Activated effector memory CD4-positive, alpha-beta T cell treated with anti-CD3 and anti-CD28 coated beads, Interleukin-2, amount 50 U/mL, for 16 hours (primary cell): Measurements from ENCODE around the gene DKKL1.
A peak's percentile ranks its signal among the peaks of the same experiment; 100 is the strongest.

ENCODE experiments used
- DNase-seq: peaks from one replicate; pipeline ENCODE4 v3.0.0-alpha.2; 2020

Gene DKKL1

DNA sequence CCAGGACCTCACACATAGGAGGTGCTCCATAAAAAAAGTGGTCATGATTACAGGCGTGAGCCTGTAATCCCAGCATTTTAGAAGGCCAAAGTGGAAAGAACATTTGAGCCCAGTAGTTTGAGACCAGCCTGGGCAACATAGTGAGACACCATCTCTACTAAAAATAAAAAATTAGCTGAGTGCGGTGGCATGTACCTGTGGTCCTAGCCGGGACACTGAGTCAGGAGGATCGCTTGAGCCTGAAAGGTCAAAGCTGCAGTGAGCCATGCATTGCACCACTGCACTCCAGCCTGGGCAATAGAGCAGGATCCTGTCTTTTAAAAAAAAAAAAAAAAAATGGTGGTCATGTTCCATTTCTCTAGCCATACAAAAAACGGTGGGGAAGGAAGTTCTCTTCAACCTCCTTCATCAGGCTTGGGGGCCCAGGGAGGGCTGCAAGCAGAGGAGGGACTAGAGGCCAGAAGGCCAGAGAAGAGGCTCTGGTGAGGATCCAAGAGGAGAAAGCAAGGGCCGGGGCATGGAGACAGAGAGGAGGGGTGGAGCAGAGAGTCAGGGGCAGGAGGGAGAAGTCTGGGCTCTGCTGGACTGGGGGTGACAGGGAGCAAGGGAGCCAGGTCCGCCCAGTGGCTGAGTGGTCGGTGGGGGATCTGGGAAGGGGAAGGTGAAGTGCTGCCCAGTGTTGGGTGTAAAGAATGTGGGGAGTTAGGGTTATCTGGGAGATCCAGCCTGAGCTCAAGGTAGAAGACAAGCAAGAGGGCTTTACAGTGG lies 33.2 kb downstream of the DKKL1 start:
- DNase-seq, result no peak

DNA sequence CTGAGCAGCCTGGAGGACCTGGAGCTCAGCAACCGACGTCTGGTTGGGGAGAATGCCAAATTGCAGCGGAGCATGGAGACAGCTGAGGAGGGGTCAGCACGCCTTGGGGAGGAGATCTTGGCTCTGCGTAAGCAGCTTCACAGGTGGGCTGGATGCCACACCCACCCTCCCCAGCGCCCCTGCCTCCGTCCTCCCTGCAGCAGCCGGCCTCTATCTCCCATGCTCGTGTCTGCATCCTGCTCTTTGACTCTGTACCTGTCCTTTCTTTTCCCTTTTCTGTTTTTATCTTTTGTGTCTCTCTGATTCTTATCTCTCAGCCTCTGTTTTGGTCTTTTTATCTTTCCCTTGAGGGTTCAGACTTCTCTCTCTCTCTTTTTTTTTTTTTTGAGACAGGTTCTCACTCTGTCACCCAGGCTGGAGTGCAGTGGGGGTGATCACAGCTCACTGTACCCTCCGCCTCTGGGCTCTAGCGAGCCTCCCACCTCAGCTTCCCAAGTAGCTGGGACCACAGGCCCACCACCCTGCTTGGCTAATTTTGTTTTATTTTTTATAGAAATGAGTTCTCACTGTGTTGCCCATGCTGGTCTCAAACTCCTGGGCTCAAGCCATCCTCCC lies 34.4 kb downstream of the DKKL1 start:
- no peak for DNase-seq

DNA sequence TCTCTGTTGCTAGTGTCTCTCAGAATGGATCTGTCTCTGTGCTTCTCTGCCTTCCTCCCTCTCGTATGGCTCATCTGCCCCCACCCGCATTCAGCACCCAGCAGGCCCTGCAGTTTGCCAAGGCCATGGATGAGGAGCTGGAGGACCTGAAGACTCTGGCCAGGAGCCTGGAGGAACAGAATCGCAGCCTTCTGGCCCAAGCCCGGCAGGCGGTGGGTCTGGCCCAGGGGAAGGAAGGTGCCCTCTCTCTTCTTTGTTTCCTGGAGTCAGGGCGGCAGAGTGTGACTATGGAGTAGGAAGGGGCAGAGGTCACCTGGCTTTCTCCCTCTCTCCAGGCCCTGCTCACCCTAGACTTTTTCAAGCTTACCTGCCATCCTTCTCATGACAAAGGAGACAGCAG lies 35.3 kb downstream of the DKKL1 start:
- no peak for DNase-seq

DNA sequence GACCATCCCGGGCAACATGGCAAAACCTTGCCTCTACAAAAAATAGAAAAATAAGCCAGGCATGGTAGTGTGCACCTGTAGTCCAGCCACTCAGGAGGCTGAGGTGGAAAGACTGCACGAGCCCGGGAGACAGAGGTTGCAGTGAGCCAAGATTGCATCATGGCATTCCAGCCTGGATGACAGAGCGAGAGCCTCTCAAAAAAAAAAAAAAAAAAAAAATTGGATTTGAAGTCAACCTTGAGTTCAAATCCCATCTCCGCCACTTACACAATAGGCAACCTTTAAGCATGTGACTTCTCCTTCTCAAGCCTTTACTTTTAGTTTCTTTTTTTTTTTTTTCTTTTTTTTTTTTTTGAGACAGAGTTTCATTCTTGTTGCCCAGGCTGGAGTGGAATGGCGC lies 36.4 kb downstream of the DKKL1 start:
- no peak for DNase-seq

DNA sequence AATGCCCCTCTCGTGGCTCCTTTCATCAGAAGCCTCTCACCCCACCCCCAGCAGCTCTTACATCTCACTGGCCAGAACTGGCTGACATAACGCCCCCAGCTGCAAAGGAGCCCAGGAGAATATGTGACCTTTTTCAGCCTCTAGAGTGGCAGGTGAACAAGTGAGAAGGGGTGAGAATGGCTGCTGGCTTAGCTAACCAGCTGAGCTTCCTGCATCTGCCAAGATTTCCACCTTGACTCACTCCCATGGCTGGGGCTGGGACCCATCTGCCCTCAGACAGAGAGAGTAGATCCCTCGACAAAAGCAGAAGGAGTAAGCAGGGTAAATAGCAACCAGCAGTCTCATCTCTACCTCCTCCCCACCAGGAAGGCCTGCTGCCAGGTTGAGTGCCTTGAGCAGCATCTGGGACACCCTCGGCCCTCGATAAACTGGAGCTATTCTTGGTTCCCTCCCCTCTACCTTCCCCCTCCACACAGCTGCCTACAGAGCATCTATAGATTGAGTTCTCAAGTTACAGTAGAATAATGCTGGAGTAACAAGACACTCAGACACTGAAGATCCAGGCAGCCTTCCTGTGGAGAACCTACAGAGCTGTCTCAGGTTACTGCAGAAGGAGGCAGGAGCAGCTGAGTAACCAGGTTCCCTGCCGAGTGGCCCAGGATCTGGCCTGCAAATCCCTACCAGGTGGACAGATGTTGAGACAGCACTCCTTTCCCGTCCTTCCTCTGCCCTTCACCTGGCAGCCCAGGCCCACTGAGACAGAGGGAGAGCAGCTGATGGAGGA lies 39.9 kb downstream of the DKKL1 start:
- DNase-seq, result no peak

DNA sequence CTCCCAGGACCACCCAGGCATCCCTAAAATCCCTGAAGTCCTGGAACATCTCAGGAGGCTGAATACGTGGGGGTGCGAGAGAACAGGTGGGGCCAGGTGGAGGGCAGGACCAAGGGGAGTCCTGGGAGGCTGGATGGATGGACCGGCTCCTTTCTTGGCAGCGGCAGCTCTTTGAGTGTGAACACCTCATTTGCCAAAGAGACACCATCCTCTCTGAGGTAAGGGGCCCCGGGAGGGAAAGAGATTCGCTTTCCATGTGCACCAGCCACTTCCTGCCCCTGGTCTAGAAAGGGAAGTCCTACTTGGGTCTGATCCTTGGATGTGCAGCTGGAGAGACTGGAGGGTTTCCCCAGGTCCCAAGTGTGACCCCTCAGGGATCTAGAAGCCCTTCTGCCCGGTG lies 43.4 kb downstream of the DKKL1 start:
- DNase-seq, result no peak

DNA sequence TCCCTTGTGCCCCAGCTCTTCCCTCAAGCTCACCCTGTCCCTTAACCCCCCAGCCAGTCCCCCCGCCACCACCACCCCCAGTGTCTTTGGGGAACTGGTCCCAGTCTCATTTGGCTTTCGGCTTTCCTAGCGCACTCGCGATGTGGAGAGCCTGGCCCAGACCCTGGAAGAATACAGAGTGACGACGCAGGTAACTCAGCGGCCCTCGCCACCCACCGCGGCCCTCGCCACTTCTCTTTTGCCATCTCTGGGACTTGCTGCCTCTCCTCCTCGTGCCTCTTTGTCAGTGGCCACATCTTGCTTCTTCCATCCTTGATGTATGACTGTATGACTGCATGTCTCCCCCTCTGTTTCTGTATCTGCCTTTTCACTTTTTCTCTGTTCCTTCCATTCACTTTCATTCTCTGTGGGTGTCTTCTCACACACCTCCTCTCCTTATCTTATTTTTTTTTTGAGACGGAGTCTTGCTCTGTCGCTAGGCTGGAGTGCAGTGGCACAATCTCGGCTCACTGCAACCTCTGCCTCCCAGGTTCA lies 43.9 kb downstream of the DKKL1 start:
- no peak for DNase-seq

DNA sequence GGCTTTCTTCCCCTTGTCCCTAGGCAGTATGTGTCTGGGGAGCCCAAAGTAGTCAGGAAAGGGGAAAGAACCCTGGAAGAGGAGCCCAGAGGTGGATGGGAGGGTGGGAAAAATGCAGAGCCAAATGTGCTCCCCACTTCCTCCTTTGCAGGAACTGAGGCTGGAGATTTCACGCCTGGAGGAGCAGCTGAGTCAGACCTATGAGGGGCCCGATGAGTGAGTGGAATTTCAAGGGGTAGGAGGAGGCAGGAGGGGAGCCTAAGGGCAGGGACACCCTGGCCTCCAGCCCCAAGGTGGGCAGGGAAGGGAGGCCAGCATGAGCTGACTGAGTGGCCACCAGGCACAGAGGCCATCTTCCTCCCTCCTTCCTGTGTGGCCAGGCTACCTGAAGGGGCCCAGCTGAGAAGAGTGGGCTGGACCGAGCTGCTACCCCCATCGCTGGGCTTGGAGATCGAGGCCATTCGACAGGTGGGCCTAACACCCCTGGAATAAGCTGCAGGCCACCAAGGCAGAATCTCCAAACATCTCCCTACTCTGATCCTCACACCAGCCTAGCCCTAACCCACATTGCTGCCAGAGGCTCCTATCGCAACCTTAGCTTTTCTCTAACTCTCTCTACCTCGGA lies 45.3 kb downstream of the DKKL1 start:
- no peak for DNase-seq

DNA sequence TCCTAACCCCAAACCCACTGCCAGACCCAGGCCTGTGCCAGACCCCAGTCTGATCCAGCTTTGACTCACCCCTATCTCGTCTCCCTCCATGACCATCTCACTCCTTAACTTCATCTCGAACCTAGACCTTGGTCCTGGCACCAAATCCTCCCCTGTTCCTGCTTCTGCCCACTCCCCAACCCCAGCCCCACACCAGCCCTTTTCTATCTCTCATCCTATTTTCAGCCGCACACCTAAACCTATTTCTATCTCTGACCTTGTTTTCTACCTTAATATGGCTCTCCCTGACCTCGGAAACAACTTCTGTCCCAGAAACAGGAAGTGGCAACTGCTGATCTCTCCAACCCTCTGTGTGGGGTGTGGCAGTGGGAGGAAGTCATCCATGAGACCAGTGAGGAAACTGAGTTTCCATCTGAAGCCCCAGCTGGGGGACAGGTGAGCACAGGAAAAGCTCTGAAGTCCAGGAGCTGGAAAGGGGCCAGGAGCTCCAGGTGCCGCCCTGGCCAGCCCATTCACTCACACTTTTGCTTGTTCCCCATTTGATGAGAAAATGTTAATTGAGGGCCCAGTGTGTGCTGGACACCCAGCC lies 45.9 kb downstream of the DKKL1 start:
- peak; percentile 69 for DNase-seq

DNA sequence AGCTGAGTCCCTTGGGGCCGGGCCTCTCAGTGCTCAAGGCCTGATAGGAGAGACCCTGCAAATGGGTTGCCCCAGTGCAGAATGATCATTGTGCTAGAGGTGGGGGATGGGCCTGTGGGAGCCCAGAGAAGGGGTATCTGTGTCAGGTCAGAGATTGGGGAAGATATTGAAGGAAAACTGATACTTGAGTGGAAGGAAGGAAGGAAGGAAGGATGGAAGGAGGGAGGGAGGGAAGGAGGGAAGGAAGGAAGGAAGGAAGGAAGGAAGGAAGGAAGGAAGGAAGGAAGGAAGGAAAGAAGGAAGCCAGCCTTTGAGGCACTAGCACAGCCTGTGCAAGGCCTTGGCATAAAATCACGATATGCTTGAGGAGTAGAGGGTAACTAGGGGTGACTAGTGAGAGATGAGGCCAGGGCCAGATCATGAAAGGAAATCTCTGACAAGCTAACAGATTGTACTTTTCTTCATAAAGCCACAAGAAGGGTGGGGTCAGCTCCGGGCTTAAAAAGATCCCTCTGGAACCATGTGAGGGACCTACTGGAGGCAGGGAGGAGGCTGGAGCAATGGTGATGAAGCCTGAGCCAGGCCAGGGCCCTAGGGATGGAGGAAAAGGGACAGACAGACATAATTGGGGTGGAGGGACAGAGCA lies 48.1 kb downstream of the DKKL1 start:
- DNase-seq, result no peak

DNA sequence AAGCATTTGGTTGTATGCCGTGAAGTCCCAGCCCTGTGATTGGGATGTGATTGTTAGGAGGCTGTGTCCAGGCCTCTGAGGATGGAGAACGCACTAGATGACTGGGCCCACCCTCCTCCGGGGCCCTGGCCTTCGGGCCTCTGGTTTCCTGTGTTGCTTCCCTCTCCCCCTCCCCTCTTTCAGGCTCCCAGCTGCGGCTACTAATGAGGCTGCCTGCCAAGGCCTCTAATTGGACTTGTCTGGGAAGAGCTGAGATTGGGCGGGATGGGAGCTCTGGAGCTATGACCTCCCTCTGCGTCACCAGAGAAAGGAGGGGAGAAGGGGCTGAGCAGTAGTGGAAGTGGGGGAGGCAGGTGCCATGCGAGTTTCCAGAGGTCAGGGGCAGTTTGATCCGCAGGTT lies 49.7 kb downstream of the DKKL1 start:
- no peak for DNase-seq

DNA sequence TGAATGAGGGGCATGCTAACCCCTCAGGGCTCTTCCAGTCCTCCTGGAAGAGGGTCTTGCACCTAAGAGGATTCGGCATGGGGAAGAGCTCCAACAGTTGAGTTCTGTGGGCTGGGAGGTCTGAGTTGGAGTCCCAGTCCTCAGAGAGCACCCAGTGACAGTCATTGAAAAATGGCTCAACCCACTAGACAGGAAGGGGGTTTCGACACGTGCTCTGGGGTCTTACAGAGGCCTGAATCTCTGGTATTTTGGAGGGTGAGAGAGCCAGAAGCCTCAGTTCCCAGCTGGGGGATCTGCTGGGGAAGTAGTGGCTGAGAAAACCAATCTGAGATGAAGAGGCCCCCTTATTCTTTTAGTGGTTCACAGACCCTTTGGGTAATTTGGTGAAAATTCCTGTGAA lies 50.6 kb downstream of the DKKL1 start:
- no peak for DNase-seq

DNA sequence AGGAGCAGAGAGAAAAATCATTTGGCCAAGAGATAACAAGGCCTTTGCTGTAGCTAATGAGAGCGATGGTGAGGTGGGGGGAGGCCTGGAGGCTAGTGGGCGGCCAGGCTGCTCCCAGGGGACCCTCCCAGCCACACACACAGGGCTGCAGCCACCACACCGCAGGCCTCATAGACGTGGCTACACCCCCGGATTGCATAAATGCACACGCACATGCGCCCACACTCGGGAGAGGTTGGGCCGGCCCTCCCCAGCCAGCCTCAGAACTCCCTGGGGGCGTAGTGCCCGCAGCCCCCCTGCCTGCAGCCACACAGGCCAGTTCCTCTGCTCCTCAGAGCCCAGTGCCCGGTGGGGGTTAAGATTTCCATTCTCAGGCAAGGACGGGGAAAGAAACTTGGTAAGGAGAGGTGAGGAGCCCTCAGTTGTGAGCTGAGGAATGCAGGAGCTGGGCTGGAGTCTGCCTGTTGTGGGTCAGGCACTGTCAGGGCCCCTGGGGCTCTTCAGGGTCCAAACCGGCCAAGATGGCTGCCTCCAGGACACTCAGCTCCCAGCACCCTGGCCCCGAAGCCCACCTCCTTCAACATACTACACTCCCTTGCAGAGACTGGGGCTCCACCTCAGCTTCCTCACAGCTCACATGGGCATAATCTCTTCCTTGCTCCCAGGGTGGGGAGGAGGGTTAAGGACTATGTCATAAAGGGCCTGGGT lies 51.6 kb downstream of the DKKL1 start:
- DNase-seq, result no peak

DNA sequence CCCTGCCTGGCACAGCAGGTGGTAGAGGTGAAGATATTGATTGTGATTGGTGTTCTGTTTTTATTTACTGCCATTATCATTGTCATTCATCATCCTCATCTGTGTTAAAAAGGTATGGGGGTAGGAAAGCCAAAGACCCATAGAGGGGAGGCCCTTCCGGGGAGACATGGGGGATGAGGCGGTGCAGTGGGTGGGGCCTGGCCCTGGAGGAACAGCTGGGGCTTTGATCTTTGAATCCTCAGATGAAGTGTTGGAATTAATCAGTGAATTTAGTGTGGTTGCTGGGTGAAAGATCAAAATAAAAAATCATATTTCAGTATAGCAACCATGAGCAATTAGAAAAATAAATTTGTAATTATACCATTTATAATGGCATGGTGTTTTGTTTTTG lies 52.1 kb downstream of the DKKL1 start:
- no peak for DNase-seq

DNA sequence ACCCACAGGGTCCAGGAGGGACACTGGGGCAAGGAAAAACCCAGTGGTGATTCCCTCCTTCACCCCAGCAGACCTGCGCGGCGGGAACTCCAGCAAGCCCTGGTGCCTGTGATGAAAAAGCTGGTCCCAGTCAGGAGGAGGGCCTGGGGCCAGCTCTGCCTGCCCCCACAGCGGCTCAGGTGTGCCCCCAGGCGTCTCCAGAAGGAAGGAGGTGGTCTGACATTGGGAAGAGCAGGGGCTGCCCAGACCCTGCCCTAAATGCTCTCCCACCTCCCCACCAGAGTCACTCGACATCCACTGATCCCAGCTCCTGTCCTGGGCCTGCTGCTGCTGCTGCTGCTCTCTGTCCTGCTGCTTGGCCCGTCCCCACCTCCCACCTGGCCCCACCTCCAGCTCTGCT lies 53.4 kb downstream of the DKKL1 start:
- DNase-seq, result no peak

DNA sequence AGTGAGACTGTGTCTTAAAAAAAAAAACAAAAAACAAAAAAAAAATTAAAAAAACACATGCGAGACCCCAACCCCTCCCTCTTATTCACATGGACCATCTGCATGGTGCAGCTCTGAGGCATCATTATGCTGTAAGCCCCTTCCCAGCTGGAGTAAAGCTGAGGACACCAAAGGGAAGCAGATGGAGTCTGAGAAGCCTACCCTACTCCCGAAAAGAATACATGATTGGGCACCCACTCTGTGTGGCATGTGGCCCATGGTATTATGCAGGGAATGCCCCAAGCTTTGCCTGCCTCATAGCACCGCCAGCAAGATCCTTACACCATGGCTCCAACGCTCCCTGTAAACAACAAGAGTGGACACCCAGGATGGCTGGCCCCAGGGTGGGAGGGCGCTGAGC lies 54.8 kb downstream of the DKKL1 start:
- DNase-seq, result no peak

DNA sequence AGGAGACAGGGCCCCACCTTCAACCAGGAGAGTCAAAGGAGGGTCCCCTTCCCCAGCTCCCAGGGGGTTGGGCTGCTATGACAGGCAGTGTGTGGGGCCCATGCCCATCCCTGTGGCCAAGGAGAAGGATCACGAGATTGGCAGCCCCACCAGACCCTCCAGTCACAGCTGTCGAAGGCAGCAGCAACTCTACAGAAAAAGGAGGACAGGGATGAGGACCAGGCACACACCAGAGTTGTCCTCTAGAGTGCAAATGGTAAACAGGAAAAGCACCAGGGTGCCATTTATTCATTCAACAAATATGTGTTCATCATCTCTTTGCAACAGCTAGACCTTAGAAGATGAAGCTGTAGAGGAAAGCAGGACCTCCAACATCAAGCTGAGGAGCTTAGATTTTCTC lies 55.5 kb downstream of the DKKL1 start:
- no peak for DNase-seq

DNA sequence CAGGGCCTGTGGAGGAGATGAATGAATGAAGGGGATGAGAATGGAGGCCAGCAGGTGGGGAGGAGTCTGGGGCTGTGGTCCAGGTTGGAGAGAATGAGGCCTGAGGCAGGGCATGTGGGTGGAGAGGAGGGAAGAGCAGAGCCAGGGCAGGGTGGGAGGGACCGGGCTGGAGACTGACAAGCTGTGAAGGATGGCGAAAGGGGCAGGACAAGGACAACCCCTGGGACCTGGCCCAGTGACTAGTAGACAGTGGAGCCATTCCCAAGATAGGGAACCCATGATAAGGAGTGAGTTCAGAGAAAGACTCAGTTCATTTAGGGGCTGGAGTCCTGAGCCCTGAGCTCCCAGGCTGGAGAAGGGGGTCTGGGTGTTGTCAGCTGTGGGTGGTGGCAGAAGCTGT lies 56.5 kb downstream of the DKKL1 start:
- no peak for DNase-seq

DNA sequence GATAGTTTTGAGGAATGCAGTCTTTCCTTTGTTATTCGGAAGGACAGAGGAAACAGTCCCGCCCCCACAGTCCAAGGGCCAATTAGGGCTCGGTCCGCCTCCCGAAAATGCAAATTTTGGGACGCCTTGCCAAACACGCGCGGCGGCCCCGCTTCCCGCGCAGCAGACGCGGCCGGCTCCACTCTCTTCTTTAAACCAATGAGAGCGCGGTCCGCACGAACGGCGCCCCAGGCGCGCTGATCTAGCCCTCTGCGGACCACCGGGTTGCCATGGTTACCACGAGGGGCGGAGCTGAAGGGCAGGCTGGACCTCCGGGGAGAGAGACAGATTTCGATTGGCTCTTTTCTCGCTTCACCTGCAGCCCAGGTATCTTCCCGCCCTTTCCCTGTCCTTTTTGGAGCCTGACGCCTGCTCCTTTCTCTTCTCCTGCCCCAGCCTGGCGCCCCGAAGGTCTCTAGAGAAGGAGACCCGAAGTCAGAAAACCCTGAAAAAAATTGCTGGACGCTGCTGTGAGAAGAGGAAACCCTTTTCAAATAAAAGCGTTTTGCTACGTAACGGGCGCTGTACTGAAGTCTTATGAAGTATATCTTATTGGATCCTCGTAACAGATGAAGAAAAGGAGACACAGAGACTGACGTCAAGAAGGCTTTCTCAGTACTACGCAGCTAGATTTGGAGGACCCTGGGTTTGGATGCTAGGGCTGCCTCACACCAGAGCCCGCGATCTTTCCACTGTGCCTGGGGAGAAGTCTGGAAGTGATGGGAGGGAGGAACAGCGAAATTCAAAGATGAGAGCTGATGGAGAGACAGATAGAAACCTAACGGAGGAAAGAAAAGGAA lies 57.6 kb downstream of the DKKL1 start:
- peak; percentile 73 for DNase-seq

DNA sequence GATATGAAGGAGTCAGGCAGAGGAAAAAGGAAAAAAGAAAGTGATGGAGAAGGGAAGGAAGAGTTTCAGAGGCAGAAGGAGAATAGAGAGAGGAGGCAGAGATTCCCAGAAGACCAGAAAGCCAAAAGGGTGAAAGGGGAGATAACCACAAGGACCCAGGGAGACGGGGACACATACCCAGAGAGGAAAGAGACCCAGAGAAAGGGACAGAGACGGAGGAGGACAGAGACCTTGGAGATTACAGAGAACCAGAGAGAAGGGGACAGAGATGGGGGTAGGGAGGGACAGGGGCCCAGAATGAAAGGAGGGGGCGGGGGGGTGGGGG lies 58.2 kb downstream of the DKKL1 start:
- DNase-seq, result no peak
